Peyer's patch (tissue), 4 donors: ENCODE results near the gene FAM25G.

Source experiments
- CTCF ChIP-seq, 6 experiments: fragments of 450-650 bp in 4 of 6; fragments of 200-600 bp in 2 of 6; sonication (generic) in 1 of 6; IDR thresholded peaks; one replicate each; pipeline ENCODE4 v1.5.1; 2017 to 2019; ENCODE audit warnings: antibody characterized with exemption in 6 of 6, mild to moderate bottlenecking in 3 of 6, moderate library complexity in 1 of 6
- POLR2A ChIP-seq, 2 donors: fragments of 450-650 bp; IDR thresholded peaks; one replicate each; pipeline ENCODE4 v1.5.1; 2017; ENCODE audit warnings: antibody characterized with exemption in 2 of 2, mild to moderate bottlenecking in 2 of 2, moderate library complexity in 2 of 2

- TF ChIP-seq POLR2A (IDR thresholded peaks at IDR 0.05) (no peak), CTCF (IDR thresholded peaks at IDR 0.05) (no peak)
These were observed 48.4 kb downstream of the FAM25G start for GRCh38 chr10:47443145-47443544.
